SHP77 (cell line): ENCODE results near the gene STARD10.

Experiments
- DNase-seq, 2 experiments: peaks; one replicate each; lab custom pipeline; 2025; lab: John Stamatoyannopoulos, UW

The STARD10 gene

GRCh38 chr11:72705442-72706365 lies 88.1 kb downstream of the STARD10 start:
- DNase-seq, result no peak

DNA sequence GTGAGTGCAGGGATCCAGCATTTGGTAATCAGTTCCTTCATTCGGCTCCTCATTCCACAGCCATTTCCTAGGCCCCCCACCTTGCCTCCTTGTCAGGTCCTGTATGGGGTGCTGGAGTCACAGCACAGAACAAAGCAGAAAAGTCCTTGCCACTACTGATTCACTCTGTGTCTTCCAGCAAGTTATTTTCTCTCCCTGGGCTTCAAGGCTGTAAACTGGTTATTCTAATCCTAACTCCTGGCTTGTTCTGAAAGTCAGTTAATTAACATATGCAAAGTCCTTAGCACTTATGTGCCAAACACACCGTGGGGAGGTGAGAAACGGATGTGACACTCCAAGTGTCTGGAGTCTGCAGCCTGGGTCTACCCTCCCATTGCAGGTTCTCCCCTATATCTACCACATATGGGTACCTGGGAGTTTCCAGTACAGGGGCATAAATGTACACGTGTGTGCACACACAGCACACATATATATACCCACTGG lies 89.0 kb downstream of the STARD10 start:
- DNase-seq, result no peak
